Osteoblast (primary cell): ENCODE data around the gene DDX56. TPM values are rescaled to one million over a fixed set of nuclear protein-coding genes. Genes with fewer than 3 reads are reported as not detected.

Experiments used
- DNase-seq: peaks from one replicate; pipeline ENCODE4 v3.0.0; 2011; ENCODE audit warnings: low spot score, mixed read lengths; ENCODE audit not compliant: insufficient read length; ENCODE audit errors: missing footprints
- H2AFZ ChIP-seq: 2 replicates; pipeline ENCODE4 v1.6.0; 2011; ENCODE audit warnings: mild to moderate bottlenecking, low read length
- H3K27ac ChIP-seq: 2 replicates; pipeline ENCODE4 v1.5.1; 2011; ENCODE audit warnings: mild to moderate bottlenecking, low read depth, low read length, moderate library complexity
- H3K27me3 ChIP-seq: 2 replicates; pipeline ENCODE4 v1.6.0; 2012; ENCODE audit warnings: mild to moderate bottlenecking, control low read depth, inconsistent platforms, low read length, moderate library complexity; ENCODE audit not compliant: insufficient read depth
- H3K36me3 ChIP-seq: 2 replicates; pipeline ENCODE4 v1.5.1; 2011; ENCODE audit warnings: mild to moderate bottlenecking, low read length, control low read depth, moderate library complexity; ENCODE audit not compliant: insufficient read depth
- H3K4me1 ChIP-seq: 2 replicates; pipeline ENCODE4 v1.5.1; 2011; ENCODE audit warnings: mild to moderate bottlenecking, low read length, control low read depth, moderate library complexity; ENCODE audit not compliant: insufficient read depth
- H3K4me2 ChIP-seq: 2 replicates; pipeline ENCODE4 v1.6.0; 2011; ENCODE audit warnings: mild to moderate bottlenecking, low read length; ENCODE audit not compliant: insufficient read depth
- H3K4me3 ChIP-seq: fragments of 200-600 bp; sonication (generic); 3 replicates; pipeline ENCODE4 v1.5.1; 2012; ENCODE audit warnings: mild to moderate bottlenecking, low read length, inconsistent platforms; ENCODE audit not compliant: insufficient read depth
- H3K79me2 ChIP-seq: 2 replicates; pipeline ENCODE4 v1.6.0; 2012; ENCODE audit warnings: mild to moderate bottlenecking, low read length, control low read depth, inconsistent platforms; ENCODE audit not compliant: insufficient read depth
- H3K9me3 ChIP-seq: 2 replicates; pipeline ENCODE4 v1.5.1; 2011; ENCODE audit warnings: low read depth, low read length, control low read depth
- H4K20me1 ChIP-seq: 2 replicates; pipeline ENCODE4 v1.6.0; 2012; ENCODE audit warnings: mild to moderate bottlenecking, low read length, control low read depth; ENCODE audit not compliant: insufficient read depth
- CTCF ChIP-seq: IDR thresholded peaks from 2 replicates; pipeline ENCODE4 v1.5.1; 2011; ENCODE audit warnings: mild to moderate bottlenecking, low read depth, low read length, moderate library complexity; ENCODE audit errors: extremely low read depth
- total RNA-seq: library from RNA; depleted of rRNA; stranded (reverse); fragments of >200 nt; gene quantifications from 2 replicates; pipeline ENCODE4 v1.2.3, GENCODE V29; 2012

The DDX56 gene
- total RNA-seq, 1 donor = 34.7 TPM

- TF ChIP-seq CTCF = no peak
- Histone ChIP-seq H4K20me1 (no peaks in the 10 kb centered on the region), H3K4me2 (no peak overlapping the region), H3K4me1 (peaks cover 3% of the 10 kb centered on the region), H3K36me3 (no peaks in the 10 kb centered on the region), H3K79me2 (no peaks in the 10 kb centered on the region), H3K27me3 (no peaks in the 10 kb centered on the region), H3K4me3 (no peak overlapping the region), H3K27ac (no peak overlapping the region), H2AFZ (no peak overlapping the region), H3K9me3 (no peaks in the 10 kb centered on the region)
- peak; percentile 68 for DNase-seq
Observed at GRCh38 chr7:44540592-44541027, 33.1 kb downstream of the DDX56 start.

DNA sequence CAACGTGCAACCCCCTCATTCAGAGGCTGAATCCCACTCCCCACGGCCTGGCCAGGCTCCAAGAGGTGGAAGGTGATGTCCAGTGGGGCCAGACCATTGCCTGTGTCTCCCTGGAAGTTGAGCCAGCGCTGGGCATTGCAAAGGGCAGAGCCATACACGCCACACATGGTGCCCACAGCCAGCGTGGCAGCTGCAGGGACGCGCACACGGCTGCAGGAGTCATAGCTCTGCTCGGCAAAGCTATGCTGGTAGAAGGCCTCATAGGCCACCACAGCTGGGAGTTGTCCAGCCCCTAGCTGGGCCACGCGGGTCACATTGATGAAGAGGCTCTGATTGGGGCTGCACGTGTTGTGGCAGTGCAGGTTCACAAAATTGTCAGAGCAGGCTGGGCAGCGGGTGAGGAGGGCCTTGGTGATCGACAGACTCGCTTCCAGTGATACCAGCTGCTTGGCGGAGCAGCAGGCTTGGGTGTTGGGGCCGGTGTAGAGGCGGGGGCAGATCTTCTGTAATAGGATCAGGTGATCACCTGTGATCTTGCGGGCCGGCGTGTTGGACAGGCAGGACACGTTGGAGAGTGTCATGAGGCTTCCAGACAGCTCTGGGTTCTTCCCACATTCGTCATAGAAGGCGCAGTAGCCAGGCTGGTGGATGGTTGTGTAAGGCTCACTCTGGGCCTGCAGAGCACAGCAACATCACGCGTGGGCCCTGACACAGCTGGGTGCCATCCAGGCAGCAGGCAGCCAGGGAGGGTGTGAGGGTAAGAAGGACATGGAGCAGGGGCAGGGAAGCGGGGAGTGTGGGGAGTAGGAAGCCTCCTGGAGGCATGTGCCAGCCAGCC, 33.8 kb downstream of the DDX56 start:
- DNase-seq = no peak
- Histone ChIP-seq H3K27me3 (no peaks in the 10 kb centered on the region), H3K9me3 (no peaks in the 10 kb centered on the region), H3K4me2 (no peak overlapping the region), H2AFZ (no peak overlapping the region), H3K4me3 (no peak overlapping the region), H3K79me2 (no peaks in the 10 kb centered on the region), H3K36me3 (no peaks in the 10 kb centered on the region), H3K4me1 (peaks cover 3% of the 10 kb centered on the region), H3K27ac (no peak overlapping the region), H4K20me1 (no peaks in the 10 kb centered on the region)
- no peak for TF ChIP-seq CTCF

- no peaks in the 10 kb centered on the region for H3K79me2 ChIP-seq
- no peak overlapping the region for H3K4me2 ChIP-seq
- H3K27me3 ChIP-seq = no peaks in the 10 kb centered on the region
- no peak for TF ChIP-seq CTCF
- peaks cover 3% of the 10 kb centered on the region for H3K4me1 ChIP-seq
- peaks cover 3% of the 10 kb centered on the region for H4K20me1 ChIP-seq
- no peaks in the 10 kb centered on the region for H3K9me3 ChIP-seq
- no peak overlapping the region for H2AFZ ChIP-seq
- no peak overlapping the region for H3K4me3 ChIP-seq
- no peaks in the 10 kb centered on the region for H3K36me3 ChIP-seq
- DNase-seq = peak; percentile 77
- no peak overlapping the region for H3K27ac ChIP-seq
Observed at GRCh38 chr7:44538798-44539668, 34.7 kb downstream of the DDX56 start.
